Erythroblast (primary cell): ENCODE data around the gene TBX2.
"Not testable (repeated sequence)": the region's sequence is repeated elsewhere in the genome, so short reads cannot be mapped to it uniquely, and the experiment has no call there.

Experiments
- DNase-seq, 2 experiments: peaks; one replicate each; lab custom pipeline; 2025; lab: John Stamatoyannopoulos, UW
- GATA1 ChIP-seq: IDR thresholded peaks from 2 replicates; pipeline ENCODE4 v1.6.1; 2011; ENCODE audit warnings: low read depth, mild to moderate bottlenecking, control low read depth, low read length, moderate library complexity
- POLR2A ChIP-seq: IDR thresholded peaks from 2 replicates; pipeline ENCODE4 v1.6.1; 2011; ENCODE audit warnings: mild to moderate bottlenecking, low read length

TBX2 gene

GRCh38 chr17:61399131-61400065 lies at the start of gene TBX2:
TBX2 (plus strand) TSS chr17:61399843; CDS start chr17:61400177, 334 bp downstream.
- DNase-seq = no peak
- TF ChIP-seq GATA1 = no peak
- TF ChIP-seq POLR2A = no peak

DNA sequence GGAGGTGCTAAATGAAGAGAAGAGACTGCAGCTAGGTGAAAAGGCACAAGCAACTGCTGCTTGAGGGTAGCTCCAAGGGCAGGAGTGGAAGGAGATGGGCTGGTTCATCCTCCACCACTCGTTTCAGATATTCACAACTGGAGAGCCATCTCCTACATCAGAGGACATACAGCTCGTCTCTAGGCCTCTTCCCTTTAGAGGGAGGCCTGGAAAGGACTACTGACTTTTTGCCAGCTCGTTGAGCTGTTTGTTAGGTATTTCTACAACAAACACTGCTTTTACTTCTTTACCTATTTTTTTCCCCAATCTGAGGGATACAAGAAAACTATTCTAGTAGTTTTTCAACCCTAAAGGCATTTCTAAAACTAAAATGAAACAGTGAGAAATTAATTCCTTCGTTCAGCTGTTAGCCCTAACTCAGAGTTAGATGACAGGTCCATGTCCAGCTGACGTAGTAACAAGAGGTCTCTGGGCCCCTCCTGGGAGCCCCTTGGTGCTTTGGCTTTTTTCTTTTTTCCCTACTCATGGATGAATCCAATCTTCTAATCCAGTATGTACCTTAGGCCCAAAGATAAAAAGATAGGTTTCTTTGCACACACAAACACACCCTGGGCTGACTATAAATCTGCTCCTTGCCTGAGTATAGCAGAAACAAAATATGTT lies 47.8 kb upstream of the TBX2 start:
- DNase-seq = no peak
- no peak for TF ChIP-seq GATA1
- TF ChIP-seq POLR2A = no peak

- no peak for DNase-seq
- TF ChIP-seq GATA1 = no peak
- TF ChIP-seq POLR2A = no peak
These were observed 47.3 kb upstream of the TBX2 start for GRCh38 chr17:61352408-61352770.

GRCh38 chr17:61352781-61353491 lies 46.7 kb upstream of the TBX2 start:
- no peak for TF ChIP-seq POLR2A
- TF ChIP-seq GATA1 = no peak
- no peak for DNase-seq

- DNase-seq = no peak
- TF ChIP-seq GATA1 = no peak
- TF ChIP-seq POLR2A = no peak
These were observed 46.0 kb upstream of the TBX2 start for GRCh38 chr17:61353615-61354014.

GRCh38 chr17:61354895-61355874 lies 44.5 kb upstream of the TBX2 start:
- TF ChIP-seq GATA1 (no peak), POLR2A (no peak)
- DNase-seq = no peak

DNA sequence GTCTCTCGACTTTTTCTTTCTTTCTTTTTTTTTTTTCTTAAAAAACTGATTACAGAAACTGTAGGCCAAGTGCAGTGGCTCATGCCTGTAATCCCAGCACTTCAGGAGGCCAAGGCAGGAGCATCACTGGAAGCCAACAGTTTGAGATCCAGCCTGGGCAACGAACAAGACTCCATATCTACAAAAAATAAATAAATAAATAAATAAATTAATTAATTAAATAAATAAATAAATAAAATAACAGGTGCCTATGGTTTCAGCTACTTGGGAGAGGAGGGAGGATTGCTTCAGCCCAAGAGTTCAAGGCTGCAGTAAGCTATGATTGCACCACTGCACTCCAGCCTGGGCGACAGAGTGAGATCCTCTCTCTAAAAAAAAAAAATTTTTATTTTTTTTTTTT lies 42.6 kb upstream of the TBX2 start:
- not testable (repeated sequence) for DNase-seq

DNA sequence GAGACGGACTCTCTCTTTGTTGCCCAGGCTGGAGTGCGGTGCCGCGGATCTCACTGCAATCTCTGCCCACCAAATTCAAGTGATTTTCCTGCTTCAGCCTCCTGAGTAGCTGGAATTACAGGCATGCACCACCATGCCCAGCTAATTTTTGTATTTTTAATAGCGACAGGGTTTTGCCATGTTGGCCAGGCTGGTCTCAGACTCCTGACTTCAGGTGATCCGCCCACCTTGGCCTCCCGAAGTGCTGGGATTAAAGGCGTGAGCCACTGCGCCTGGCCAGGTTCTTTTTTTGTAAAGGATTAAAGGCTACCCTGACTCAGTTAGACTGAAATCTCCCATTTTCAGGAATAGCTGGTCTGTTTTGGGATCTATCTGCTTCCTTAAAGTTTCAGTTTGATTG lies 40.1 kb upstream of the TBX2 start:
- DNase-seq = not testable (repeated sequence)

- no peak for TF ChIP-seq POLR2A
- no peak for TF ChIP-seq GATA1
- no peak for DNase-seq
These were observed 39.2 kb upstream of the TBX2 start for GRCh38 chr17:61360318-61360943.

GRCh38 chr17:61361084-61361483 lies 38.6 kb upstream of the TBX2 start:
- DNase-seq = no peak
- TF ChIP-seq GATA1 = no peak
- no peak for TF ChIP-seq POLR2A

- TF ChIP-seq POLR2A (no peak), GATA1 (no peak)
- no peak for DNase-seq
These were observed 37.2 kb upstream of the TBX2 start for GRCh38 chr17:61362396-61362795.

GRCh38 chr17:61362852-61363600 lies 36.6 kb upstream of the TBX2 start:
- DNase-seq = no peak
- no peak for TF ChIP-seq GATA1
- TF ChIP-seq POLR2A = no peak
